Glomerular endothelial cell (primary cell): ENCODE data around the gene SYT12. TPM values are rescaled to one million over a fixed set of nuclear protein-coding genes. Genes with fewer than 3 reads are reported as not detected.
"Not testable (repeated sequence)": the region's sequence is repeated elsewhere in the genome, so short reads cannot be mapped to it uniquely, and the experiment has no call there.

Experiments
- DNase-seq: peaks from one replicate; pipeline ENCODE4 v3.0.0-alpha.2; 2011; ENCODE audit warnings: low read depth, low spot score; ENCODE audit errors: extremely low read depth
- total RNA-seq: library from RNA; depleted of rRNA; stranded (reverse); fragments of >200 nt; gene quantifications from 2 replicates; pipeline ENCODE4 v1.2.3, GENCODE V29; 2015

SYT12 gene
- total RNA-seq, 1 donor from 2014 or later, result 0.18 TPM

DNA sequence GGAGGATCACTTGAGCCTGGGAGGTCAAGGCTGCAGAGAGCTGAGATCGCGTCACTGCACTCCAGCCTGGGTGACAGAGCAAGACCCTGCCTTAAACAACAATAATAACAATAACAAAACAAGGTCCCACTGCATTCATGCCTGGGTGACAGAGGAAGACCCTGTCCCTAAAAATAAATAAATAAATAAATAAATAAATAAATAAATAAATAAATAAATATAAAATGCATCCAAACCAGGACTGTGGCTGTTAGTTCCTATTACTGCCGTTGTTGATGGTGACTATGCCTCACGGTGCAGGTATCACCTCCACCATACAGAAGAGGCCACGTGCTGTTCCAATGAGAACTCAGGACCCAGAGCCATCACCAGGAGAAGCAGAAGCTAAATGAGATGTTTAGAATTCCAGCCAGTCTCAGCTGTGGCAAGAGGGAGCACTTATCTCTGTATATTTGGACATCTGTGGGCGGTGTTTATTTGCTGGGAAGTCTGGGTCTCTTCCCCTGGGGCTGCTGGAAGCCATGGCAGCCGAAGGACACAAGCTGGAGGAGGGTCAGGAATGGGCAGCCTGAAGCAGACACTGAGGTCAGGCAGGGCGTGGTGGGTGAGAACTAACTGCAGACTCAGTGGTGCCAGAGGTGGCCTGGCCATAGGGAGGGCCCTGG lies 26.2 kb upstream of the SYT12 start:
- DNase-seq, result no peak

DNA sequence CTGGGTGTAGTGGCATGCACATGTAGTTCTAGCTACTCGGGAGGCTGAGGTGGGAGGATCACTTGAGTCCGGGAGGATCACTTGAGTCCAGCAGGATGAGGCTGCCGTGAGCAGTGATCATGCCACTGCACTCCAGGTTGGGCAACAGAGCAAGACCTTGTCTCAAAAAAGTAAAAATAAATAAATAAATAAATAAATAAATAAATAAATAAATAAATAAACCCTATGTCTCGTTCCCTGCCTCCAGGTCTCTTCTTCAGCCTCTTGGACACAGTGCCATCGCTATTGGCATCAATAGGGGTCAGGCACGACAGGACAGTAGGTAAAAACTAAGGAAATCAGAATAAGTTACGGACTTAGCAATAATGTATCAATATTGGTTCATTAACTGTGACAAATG lies 23.4 kb upstream of the SYT12 start:
- DNase-seq, result no peak

- no peak for DNase-seq
Observed at GRCh38 chr11:67001332-67001731, 21.6 kb upstream of the SYT12 start.

GRCh38 chr11:67002297-67002913 lies 20.5 kb upstream of the SYT12 start:
- DNase-seq, result no peak

- DNase-seq, result no peak
Observed at GRCh38 chr11:67002921-67003411, 20.0 kb upstream of the SYT12 start.

GRCh38 chr11:67005200-67005599 lies 17.7 kb upstream of the SYT12 start:
- DNase-seq, result not testable (repeated sequence)

DNA sequence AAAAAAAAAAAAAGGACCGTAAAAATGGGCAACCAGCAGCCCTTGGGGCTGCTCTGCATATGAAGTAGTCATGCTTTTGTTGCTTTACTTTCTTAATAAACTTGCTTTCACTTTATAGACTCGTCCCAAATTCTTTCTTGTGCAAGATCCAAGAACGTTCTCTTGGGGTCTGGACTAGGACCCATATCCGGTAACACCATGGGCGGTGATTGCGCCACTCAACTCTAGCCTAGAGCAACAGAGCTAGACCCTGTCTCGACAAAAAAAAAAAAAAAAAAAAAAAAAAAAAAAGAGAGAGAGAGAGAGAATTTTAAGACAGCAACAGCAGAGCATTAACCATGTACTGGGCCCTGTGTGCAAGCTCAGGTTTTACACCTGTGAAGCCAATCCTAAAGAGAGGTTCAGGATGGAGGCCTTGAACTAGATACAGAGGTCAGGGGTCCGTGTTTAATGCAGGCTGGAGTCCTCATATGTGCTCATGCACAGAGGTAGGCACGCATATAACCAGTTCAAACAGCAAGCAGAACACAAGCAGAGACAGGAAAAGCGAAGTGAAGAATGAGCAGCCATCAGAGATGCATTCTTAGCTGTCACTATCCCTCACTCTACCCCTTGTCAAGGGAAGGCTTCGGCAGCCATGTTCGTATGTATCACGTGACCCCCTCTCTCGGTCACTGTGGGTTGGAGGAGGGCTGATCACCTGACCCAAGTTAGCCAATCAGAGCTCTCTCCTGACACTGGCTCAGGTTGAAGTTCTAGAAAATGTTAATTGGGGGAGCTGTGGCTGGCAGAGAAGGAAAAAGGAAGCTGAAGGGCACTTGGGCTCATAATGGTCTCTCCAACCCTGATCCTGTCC lies 16.7 kb upstream of the SYT12 start:
- no peak for DNase-seq

GRCh38 chr11:67007126-67007525 lies 15.8 kb upstream of the SYT12 start:
- DNase-seq, result no peak

DNA sequence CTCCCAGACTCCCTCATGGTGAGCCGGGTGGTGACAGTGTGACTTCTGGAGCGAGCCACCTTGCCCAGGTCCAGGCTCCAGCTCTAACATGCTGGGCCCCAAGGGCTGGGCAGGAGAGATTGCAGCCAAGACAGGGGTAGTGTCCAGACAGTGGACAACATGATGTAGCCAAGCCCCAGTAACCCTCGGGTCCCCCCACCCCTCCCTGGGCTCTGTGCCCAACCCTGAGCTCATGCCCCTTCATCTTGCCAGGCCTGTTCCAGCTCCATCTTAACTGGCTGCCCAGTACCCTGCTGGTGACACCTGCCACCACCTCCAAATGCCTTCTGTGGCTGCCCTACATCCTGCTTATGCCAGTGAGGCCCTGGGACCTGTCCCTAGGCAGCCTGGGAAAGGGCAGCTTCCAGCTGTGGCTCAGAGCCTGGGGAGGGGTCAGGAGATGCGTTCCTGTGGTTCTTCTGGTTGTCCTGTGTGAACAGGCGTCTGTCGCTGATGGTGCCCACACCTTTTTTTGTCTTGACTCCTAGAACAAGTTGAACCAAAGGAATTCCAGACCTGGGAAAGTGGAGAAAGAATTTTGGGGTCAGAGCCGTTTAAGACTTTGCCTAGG lies 12.5 kb upstream of the SYT12 start:
- no peak for DNase-seq

GRCh38 chr11:67013511-67014045 lies 9.4 kb upstream of the SYT12 start:
- no peak for DNase-seq

DNA sequence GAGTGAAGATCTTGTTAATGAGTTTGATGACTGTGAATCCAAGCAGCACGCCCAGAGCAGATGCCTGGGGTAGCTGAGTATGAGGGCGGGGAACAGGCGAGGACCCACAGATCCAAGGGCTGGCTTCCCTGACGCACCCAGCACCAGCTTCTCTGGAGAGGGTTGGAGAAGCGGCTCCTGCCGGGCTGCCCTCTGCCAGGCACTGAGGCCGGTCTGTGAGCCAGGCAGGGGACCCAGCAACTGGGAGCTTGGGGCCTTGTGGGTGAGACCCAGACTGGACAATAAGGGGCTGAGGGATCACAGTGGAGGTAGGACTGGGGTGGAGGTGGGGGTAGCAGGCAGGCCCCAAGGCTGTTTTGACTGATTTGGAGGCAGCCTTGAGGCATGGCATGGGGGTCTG lies 8.6 kb upstream of the SYT12 start:
- no peak for DNase-seq

GRCh38 chr11:67015048-67015447 lies 7.9 kb upstream of the SYT12 start:
- no peak for DNase-seq

DNA sequence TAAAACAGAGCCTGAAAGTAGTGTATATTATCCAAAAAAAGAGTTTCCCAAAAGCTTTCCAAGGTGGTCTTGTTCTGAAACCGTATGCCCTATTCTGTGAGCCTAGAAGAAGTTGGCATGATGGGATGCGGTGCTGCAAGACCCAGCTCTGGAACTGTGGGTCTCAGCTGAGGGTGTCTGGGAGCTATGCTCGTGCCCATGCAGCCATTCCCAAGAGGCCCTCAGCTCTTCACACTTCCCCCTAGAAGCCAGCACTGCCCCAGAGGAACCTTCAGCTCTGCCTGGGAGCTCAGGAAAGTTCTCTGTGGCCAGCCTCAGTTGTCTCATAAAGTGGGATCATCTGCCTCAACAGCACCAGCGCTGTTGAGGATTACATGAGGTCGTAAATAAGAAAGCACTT lies 6.4 kb upstream of the SYT12 start:
- no peak for DNase-seq

DNA sequence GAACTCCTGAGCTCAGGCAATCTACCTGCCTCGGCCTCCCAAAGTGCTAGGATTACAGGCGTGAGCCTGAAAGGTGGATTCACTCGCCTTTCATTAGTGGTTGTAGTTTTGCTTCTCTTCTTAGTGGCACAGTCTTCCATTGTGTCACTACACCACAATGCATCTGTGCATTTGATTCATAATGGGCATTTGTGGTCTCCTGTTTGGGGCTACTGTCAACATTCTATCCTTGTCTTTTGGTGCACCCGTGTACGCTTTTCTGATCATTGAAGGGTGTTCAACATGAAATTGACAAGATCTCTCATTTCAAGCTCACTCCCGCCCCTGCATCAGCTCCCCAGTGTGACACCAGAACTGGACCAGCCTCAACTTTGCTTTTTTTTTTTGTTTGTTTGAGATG lies 2.0 kb upstream of the SYT12 start:
- no peak for DNase-seq

- no peak for DNase-seq
Observed at GRCh38 chr11:67022341-67022933, 497 bp upstream of the SYT12 start.

GRCh38 chr11:67023957-67024353 lies 1.0 kb downstream of the SYT12 start:
- no peak for DNase-seq

DNA sequence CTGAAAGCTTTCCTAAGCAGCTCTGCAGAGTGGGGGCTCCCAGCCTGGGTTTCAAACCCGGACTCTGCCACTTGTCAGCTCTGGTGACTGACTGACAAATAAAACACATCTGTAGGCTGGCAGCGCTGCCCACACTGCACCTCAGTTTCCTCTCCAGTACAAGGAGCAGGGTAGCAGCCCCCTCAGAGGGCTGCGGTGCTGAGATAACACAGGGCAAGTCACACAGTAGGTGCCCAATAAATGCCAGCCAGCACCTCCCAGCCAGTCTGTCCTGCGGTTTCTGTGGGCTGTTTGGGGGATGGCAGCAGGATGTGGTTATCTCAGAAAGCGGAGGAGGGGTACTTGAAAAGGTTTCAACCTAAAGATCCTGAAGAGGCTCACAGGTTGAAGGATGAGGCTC lies 1.5 kb downstream of the SYT12 start:
- DNase-seq, result no peak

GRCh38 chr11:67024966-67025365 lies 2.0 kb downstream of the SYT12 start:
- DNase-seq, result no peak

- no peak for DNase-seq
Observed at GRCh38 chr11:67025750-67026149, 2.8 kb downstream of the SYT12 start.

- no peak for DNase-seq
Observed at GRCh38 chr11:67026941-67027340, 4.0 kb downstream of the SYT12 start.

DNA sequence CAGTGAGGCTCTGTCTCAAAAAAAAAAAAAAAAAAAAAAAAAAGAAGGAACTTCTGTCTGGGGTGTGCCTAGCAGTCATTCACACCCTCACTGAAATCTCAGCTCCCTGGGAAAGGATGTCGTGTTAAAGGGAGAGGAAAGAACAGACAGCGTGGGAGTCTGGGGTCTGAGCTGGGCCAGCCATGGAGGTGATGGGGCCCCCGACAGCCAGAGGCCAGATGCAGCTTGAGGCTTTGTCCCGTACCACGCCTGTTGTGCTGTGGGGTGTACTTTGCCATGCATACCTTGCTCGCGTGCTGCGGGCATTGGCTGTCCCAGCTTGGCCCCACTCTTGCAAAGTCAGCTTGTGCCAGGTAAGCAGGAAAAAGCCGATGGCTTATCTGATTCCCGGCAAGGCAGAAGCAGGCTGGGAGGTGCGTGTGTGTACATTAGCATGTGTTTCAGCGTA lies 4.6 kb downstream of the SYT12 start:
- no peak for DNase-seq
